HEK293T (cell line): ENCODE measurements around the gene STN1.

Experiments used
- ARNT ChIP-seq: fragments of 450-650 bp; IDR thresholded peaks from 2 replicates; pipeline ENCODE4 v1.6.1; 2017; ENCODE audit warnings: mild to moderate bottlenecking
- BHLHE40 ChIP-seq: fragments of 450-650 bp; IDR thresholded peaks from 2 replicates; pipeline ENCODE4 v1.6.1; 2016; ENCODE audit warnings: mild to moderate bottlenecking, moderate library complexity, borderline replicate concordance
- FOXA1 ChIP-seq: fragments of 450-650 bp; IDR thresholded peaks from 2 replicates; pipeline ENCODE4 v1.6.1; 2016; ENCODE audit warnings: mild to moderate bottlenecking
- FOXK2 ChIP-seq: fragments of 450-650 bp; IDR thresholded peaks from 2 replicates; pipeline ENCODE4 v1.6.1; 2016; ENCODE audit warnings: mild to moderate bottlenecking
- FOXM1 ChIP-seq: fragments of 450-650 bp; IDR thresholded peaks from 2 replicates; pipeline ENCODE4 v1.6.1; 2017; ENCODE audit warnings: mild to moderate bottlenecking, borderline replicate concordance
- HDGF ChIP-seq: fragments of 450-650 bp; IDR thresholded peaks from 2 replicates; pipeline ENCODE4 v1.6.1; 2017; ENCODE audit warnings: antibody characterized with exemption, borderline replicate concordance
- NFRKB ChIP-seq: fragments of 450-650 bp; IDR thresholded peaks from 2 replicates; pipeline ENCODE4 v1.6.1; 2016; ENCODE audit warnings: mild to moderate bottlenecking, moderate library complexity
- PKNOX1 ChIP-seq: fragments of 450-650 bp; IDR thresholded peaks from 2 replicates; pipeline ENCODE4 v1.6.1; 2016
- SP1 ChIP-seq: fragments of 450-650 bp; IDR thresholded peaks from 2 replicates; pipeline ENCODE4 v1.6.1; 2017
- SUZ12 ChIP-seq: fragments of 450-650 bp; IDR thresholded peaks from 2 replicates; pipeline ENCODE4 v1.6.1; 2016; ENCODE audit warnings: mild to moderate bottlenecking
- TARDBP ChIP-seq: fragments of 450-650 bp; IDR thresholded peaks from 2 replicates; pipeline ENCODE4 v1.6.1; 2016
- ZNF384 ChIP-seq: fragments of 450-650 bp; IDR thresholded peaks from 2 replicates; pipeline ENCODE4 v1.6.1; 2016

GRCh38 chr10:103896225-103896624 lies 21.8 kb downstream of the STN1 start:
- TF ChIP-seq NFRKB (no peak), SUZ12 (no peak), HDGF (no peak), SP1 (no peak), ZNF384 (no peak), FOXK2 (no peak), ARNT (no peak), BHLHE40 (no peak), FOXA1 (no peak), FOXM1 (no peak), TARDBP (no peak), PKNOX1 (no peak; the same call in 1 of the 2 replicates)
